ENCODE results near the gene MAP6.

DNA sequence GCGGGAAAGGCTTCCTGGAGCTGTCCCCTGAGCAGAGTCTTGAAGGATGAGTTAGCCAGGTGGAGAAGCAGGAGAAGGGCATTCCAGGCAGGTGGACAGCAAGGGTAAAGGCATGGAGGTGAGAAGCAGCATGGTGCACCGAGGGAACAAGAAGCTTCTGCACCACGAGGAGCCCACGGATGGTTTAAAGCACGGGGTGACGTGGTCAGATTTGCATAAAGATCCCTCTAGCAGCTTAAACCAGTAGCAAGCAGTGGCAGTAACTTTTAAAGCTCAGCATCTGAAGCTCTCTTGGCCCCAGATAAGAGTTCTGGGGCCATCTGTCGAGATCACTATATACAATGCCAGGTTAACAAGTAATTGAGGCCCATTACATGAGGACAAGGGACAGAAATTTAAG lies 69.9 kb downstream of the MAP6 start:
- TF ChIP-seq ZNF8 (CRISPR knock-in tag; IDR thresholded peaks at IDR 0.05) (no peak), ARNTL (CRISPR knock-in tag; IDR thresholded peaks at IDR 0.05; ENCODE audit: borderline replicate concordance, low read depth) (no peak), TSHZ2 (CRISPR knock-in tag; IDR thresholded peaks at IDR 0.05) (no peak), BACH2 (CRISPR knock-in tag; IDR thresholded peaks at IDR 0.05; ENCODE audit: borderline replicate concordance) (no peak), TOX (CRISPR knock-in tag; IDR thresholded peaks at IDR 0.05; ENCODE audit: borderline replicate concordance) (no peak), ZNF565 (CRISPR knock-in tag; conservative IDR thresholded peaks at IDR 0.05; ENCODE audit: low read depth) (no peak)

All from SK-N-SH treated with all-trans-retinoic acid at 6 μM for 48 hours (cell line).